ENCODE results near the gene FGD3. TPM values are rescaled to one million over a fixed set of nuclear protein-coding genes. Genes with fewer than 3 reads are reported as not detected.

FGD3 gene
- total RNA-seq, 1 experiment from 2014 or later: 89.0 TPM

DNA sequence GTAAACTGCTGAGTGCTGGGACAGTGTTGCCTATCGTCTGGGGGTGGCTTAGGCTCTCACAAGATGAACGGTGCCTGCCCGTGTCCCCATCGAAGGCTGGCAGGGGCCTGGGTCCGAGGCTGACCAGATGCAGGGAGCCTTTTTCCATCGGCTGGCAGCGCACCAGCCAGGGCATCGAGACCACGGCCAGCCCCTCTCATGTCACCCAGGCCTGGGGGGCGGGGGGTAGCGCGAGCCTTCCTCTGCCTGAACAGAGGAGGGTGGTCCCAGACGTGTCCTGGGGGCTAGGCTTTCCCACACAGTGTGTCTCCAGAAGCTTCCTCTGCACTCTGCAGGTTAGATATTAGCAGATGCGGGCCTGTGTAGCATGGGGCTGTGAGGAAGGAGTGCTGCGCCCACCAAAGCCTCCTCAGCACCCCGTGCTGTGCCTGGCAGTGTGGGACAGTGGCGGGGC is 17.3 kb downstream of the FGD3 start:
- Histone ChIP-seq H3K9me2 (ENCODE audit: insufficient read depth) (no peaks in the 10 kb centered on the region), H3K27ac (no peak overlapping the region), H3K36me3 (ENCODE audit: low read depth) (no peaks in the 10 kb centered on the region), H3K4me3 (no peak overlapping the region), H3F3A (ENCODE audit: insufficient read depth, low read depth) (no peaks in the 10 kb centered on the region), H3K4me1 (replicated peaks; ENCODE audit: insufficient read depth) (peaks cover 9% of the 10 kb centered on the region), H3K4me2 (no peak overlapping the region), H2AFZ (no peak overlapping the region), H3K27me3 (ENCODE audit: insufficient read depth, low read depth) (no peaks in the 10 kb centered on the region), H3K79me2 (ENCODE audit: low read depth) (no peaks in the 10 kb centered on the region), H4K20me1 (ENCODE audit: insufficient read depth) (no peaks in the 10 kb centered on the region), H3K9me3 (ENCODE audit: insufficient read depth, low read depth) (peaks cover 5% of the 10 kb centered on the region; the same call in 1 of the 2 replicates)
- CTCF ChIA-PET: no interaction called here
- TF ChIP-seq, protein P1, sequence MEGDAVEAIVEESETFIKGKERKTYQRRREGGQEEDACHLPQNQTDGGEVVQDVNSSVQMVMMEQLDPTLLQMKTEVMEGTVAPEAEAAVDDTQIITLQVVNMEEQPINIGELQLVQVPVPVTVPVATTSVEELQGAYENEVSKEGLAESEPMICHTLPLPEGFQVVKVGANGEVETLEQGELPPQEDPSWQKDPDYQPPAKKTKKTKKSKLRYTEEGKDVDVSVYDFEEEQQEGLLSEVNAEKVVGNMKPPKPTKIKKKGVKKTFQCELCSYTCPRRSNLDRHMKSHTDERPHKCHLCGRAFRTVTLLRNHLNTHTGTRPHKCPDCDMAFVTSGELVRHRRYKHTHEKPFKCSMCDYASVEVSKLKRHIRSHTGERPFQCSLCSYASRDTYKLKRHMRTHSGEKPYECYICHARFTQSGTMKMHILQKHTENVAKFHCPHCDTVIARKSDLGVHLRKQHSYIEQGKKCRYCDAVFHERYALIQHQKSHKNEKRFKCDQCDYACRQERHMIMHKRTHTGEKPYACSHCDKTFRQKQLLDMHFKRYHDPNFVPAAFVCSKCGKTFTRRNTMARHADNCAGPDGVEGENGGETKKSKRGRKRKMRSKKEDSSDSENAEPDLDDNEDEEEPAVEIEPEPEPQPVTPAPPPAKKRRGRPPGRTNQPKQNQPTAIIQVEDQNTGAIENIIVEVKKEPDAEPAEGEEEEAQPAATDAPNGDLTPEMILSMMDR (conservative IDR thresholded peaks at IDR 0.05): no peak
- no peak for TF ChIP-seq EZH2 (IDR thresholded peaks at IDR 0.05; ENCODE audit: low read depth)
- DNase-seq: no peak
- intact Hi-C loops (cut with micrococcal nuclease; ENCODE audit: unreplicated experiment): no loop called here
- POLR2A ChIA-PET (ENCODE audit: unreplicated experiment): no interaction called here
- BruUV-seq (replicated peaks): no TSS peak

DNA sequence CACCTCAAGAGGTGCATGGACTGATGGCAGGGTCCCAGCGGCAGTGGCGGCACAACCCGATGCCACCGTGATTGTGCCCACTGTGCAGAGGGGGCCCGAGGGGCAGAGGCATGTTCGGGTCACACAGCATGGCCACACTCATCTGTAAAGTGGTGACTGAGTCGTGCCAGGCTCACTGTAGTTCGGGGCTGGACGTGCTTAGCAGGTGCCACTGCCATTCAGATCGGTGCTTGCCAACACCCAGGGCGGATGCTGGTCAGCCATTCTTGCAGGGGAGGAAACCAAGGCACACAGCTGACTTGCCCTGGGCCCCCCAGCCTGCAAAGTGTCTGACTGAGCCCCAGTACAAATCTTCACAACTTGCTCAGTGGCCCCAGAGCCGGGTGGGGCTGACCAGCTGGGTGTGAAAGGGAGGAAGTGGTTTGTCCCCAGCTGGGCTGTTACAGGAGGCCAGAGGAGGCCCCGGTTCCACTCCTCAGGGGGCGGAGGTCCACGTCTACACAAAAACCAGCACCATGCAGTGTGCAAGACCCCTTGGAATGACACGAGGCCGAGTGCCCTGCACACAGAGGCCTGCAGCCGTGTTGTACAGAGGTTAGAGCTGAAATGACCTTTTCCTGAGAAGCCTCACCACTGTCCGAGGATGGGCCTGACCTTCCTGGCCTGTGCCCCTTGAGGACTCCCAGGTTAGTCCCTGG is 17.9 kb downstream of the FGD3 start:
- no peak overlapping the region for H3K27ac ChIP-seq
- CTCF ChIA-PET: no interaction called here
- H2AFZ ChIP-seq: no peak overlapping the region
- peaks cover 5% of the 10 kb centered on the region; the same call in 1 of the 2 replicates for H3K9me3 ChIP-seq (ENCODE audit: insufficient read depth, low read depth)
- H3K4me3 ChIP-seq: no peak overlapping the region
- intact Hi-C loops (cut with micrococcal nuclease; ENCODE audit: unreplicated experiment): no loop called here
- no peaks in the 10 kb centered on the region for H3K27me3 ChIP-seq (ENCODE audit: insufficient read depth, low read depth)
- H3K36me3 ChIP-seq (ENCODE audit: low read depth): no peaks in the 10 kb centered on the region
- no peaks in the 10 kb centered on the region for H4K20me1 ChIP-seq (ENCODE audit: insufficient read depth)
- POLR2A ChIA-PET (ENCODE audit: unreplicated experiment): no interaction called here
- no TSS peak for BruUV-seq (replicated peaks)
- H3K9me2 ChIP-seq (ENCODE audit: insufficient read depth): no peaks in the 10 kb centered on the region
- TF ChIP-seq EZH2 (IDR thresholded peaks at IDR 0.05; ENCODE audit: low read depth): no peak
- TF ChIP-seq, protein P1 (conservative IDR thresholded peaks at IDR 0.05): no peak
- H3F3A ChIP-seq (ENCODE audit: insufficient read depth, low read depth): peaks cover 5% of the 10 kb centered on the region; the same call in 1 of the 2 replicates
- no peak overlapping the region for H3K4me2 ChIP-seq
- peaks cover 14% of the 10 kb centered on the region for H3K4me1 ChIP-seq (replicated peaks; ENCODE audit: insufficient read depth)
- DNase-seq: no peak
- no peaks in the 10 kb centered on the region for H3K79me2 ChIP-seq (ENCODE audit: low read depth)

DNA sequence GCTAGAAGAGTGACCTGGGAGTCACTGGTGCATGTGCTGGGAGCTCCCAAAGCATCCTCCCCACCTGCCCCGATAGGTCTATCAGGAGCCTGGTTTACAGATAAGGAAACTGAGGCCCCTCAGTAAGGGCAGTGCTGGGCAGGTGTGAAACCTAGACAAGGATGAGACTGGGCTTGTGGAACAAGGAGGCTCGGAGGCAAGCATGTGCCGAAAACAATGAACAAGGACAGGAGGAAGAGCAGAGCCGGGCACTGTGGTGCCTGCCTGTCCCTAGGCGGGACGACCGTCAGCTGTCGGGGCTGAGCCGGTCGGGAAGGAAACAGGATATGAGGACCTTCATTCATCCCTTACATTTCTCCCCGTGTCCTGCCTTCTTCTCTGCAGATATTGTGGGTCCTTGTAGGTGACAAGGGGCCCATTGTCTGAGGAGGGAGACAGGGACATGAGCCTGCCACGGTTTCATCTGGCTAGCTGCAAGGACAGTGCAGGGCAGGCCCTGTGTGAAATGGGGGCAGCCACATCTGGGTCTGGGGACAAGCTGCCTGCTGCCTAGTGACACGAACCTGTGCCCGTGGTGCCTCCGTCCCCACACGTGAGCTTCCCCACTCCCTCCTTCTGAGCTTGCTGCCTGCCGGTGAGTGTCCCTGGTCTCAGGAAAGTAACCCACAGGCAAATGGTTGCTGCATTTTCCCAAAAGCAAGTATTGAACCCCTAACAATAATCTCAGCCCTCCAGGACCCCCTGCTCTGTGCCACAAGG is 18.6 kb downstream of the FGD3 start:
- CTCF ChIA-PET: no interaction called here
- Histone ChIP-seq H3K9me3 (ENCODE audit: insufficient read depth, low read depth) (peaks cover 5% of the 10 kb centered on the region; the same call in 1 of the 2 replicates), H3K79me2 (ENCODE audit: low read depth) (no peaks in the 10 kb centered on the region), H4K20me1 (ENCODE audit: insufficient read depth) (no peaks in the 10 kb centered on the region), H3K36me3 (ENCODE audit: low read depth) (no peaks in the 10 kb centered on the region), H3K9me2 (ENCODE audit: insufficient read depth) (no peaks in the 10 kb centered on the region), H3K4me1 (replicated peaks; ENCODE audit: insufficient read depth) (peaks cover 22% of the 10 kb centered on the region), H2AFZ (no peak overlapping the region), H3K27me3 (ENCODE audit: insufficient read depth, low read depth) (no peaks in the 10 kb centered on the region), H3K4me2 (no peak overlapping the region), H3K27ac (no peak overlapping the region), H3K4me3 (no peak overlapping the region), H3F3A (ENCODE audit: insufficient read depth, low read depth) (peaks cover 11% of the 10 kb centered on the region; the same call in 1 of the 2 replicates)
- intact Hi-C loops (cut with micrococcal nuclease; ENCODE audit: unreplicated experiment): no loop called here
- POLR2A ChIA-PET (ENCODE audit: unreplicated experiment): no interaction called here
- no TSS peak for BruUV-seq (replicated peaks)
- no peak for DNase-seq
- TF ChIP-seq, protein P1 (conservative IDR thresholded peaks at IDR 0.05): no peak
- TF ChIP-seq EZH2 (IDR thresholded peaks at IDR 0.05; ENCODE audit: low read depth): no peak
